Measurements from ENCODE around the gene FOXP4. TPM values are rescaled to one million over a fixed set of nuclear protein-coding genes. Genes with fewer than 3 reads are reported as not detected.

The FOXP4 gene
- total and polyA plus RNA-seq, 2 of the 13 experiments (the other 11 are each of a cell fraction or from before 2014, with no cell fraction given) = 11.0 to 12.4 TPM

DNA sequence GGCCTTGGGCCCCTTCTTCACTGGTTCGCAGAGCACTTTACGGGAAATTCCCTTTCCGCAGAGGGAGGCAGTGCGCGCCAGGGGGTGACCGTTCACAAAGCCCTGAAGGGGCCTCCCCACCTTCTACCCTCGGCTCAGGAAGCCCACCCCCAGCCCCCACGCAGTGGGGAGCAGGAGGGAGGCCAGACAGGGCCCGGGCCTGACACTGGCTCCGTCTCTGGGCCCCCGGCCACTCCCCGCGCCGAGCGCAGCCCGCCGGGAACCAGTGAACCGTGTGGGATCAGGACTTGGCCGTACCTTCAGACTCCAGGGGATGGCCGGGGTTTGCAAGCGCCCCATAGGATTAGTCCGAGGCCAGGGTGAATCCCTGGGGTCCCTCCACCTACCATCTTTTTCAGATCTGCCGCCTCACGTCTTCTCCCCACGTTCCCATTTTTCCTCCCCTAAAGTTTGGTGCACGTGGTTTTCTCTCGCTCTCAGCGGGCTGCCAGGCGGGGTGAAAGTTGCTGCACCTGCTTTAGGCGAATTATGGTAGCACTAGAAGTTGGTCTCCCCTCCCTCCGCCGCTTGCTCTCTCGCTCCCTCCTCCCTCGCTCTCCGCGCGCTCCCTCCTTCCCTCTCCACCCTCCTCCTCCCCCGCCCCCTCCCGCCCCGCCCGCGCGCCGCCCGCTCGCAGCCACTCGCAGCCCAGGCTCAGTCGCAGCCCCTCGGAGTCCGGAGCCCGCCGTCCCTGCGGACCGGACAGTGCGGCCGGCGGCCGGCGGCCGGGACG, at the start of gene FOXP4 (continued):
- 0 out of 2 replicates have a peak, but pooled peaks have one; percentile 77 for TF ChIP-seq RELA (CRISPR knock-in tag; IDR thresholded peaks at IDR 0.05)
- TF ChIP-seq AGO2 (optimal IDR thresholded peaks at IDR 0.05; ENCODE audit: low read depth, low read length) = peak; percentile 59
- TF ChIP-seq SIX1 (CRISPR knock-in tag; IDR thresholded peaks at IDR 0.05; ENCODE audit: borderline replicate concordance) = no peak
- peak; percentile 57 for TF ChIP-seq ZMYM3 (CRISPR knock-in tag; IDR thresholded peaks at IDR 0.05)
- 0 out of 2 replicates have a peak, but pooled peaks have one; percentile 43 for TF ChIP-seq KAT7 (CRISPR knock-in tag; IDR thresholded peaks at IDR 0.05; ENCODE audit: borderline replicate concordance)
- TF ChIP-seq, protein P1, sequence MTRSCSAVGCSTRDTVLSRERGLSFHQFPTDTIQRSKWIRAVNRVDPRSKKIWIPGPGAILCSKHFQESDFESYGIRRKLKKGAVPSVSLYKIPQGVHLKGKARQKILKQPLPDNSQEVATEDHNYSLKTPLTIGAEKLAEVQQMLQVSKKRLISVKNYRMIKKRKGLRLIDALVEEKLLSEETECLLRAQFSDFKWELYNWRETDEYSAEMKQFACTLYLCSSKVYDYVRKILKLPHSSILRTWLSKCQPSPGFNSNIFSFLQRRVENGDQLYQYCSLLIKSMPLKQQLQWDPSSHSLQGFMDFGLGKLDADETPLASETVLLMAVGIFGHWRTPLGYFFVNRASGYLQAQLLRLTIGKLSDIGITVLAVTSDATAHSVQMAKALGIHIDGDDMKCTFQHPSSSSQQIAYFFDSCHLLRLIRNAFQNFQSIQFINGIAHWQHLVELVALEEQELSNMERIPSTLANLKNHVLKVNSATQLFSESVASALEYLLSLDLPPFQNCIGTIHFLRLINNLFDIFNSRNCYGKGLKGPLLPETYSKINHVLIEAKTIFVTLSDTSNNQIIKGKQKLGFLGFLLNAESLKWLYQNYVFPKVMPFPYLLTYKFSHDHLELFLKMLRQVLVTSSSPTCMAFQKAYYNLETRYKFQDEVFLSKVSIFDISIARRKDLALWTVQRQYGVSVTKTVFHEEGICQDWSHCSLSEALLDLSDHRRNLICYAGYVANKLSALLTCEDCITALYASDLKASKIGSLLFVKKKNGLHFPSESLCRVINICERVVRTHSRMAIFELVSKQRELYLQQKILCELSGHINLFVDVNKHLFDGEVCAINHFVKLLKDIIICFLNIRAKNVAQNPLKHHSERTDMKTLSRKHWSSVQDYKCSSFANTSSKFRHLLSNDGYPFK (CRISPR knock-in tag; IDR thresholded peaks at IDR 0.05; ENCODE audit: borderline replicate concordance) = peak; percentile 78; the same call in 1 of the 2 replicates
- TF ChIP-seq KLF13 (CRISPR knock-in tag; IDR thresholded peaks at IDR 0.05) = no peak
- TF ChIP-seq, protein P2, sequence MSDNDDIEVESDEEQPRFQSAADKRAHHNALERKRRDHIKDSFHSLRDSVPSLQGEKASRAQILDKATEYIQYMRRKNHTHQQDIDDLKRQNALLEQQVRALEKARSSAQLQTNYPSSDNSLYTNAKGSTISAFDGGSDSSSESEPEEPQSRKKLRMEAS (IDR thresholded peaks at IDR 0.05) = peak; percentile 95
- peak; percentile 45; the same call in 1 of the 2 replicates for TF ChIP-seq ZNF614 (CRISPR knock-in tag; IDR thresholded peaks at IDR 0.05; ENCODE audit: borderline replicate concordance)
- no peak; the same call in 1 of the 2 replicates for TF ChIP-seq GATAD2A (CRISPR knock-in tag; IDR thresholded peaks at IDR 0.05)
- TF ChIP-seq, protein P3, sequence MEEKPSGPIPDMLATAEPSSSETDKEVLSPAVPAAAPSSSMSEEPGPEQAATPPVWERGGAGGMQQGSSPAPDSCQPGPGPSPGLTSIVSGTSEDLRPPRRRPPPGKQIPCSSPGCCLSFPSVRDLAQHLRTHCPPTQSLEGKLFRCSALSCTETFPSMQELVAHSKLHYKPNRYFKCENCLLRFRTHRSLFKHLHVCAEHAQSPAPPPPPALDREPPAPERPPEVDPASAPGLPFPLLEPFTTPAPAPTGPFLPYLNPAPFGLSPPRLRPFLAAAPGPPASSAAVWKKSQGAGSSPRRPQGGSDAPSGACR (CRISPR knock-in tag; IDR thresholded peaks at IDR 0.05) = 0 out of 2 replicates have a peak, but pooled peaks have one; percentile 45
- TF ChIP-seq, protein P4, sequence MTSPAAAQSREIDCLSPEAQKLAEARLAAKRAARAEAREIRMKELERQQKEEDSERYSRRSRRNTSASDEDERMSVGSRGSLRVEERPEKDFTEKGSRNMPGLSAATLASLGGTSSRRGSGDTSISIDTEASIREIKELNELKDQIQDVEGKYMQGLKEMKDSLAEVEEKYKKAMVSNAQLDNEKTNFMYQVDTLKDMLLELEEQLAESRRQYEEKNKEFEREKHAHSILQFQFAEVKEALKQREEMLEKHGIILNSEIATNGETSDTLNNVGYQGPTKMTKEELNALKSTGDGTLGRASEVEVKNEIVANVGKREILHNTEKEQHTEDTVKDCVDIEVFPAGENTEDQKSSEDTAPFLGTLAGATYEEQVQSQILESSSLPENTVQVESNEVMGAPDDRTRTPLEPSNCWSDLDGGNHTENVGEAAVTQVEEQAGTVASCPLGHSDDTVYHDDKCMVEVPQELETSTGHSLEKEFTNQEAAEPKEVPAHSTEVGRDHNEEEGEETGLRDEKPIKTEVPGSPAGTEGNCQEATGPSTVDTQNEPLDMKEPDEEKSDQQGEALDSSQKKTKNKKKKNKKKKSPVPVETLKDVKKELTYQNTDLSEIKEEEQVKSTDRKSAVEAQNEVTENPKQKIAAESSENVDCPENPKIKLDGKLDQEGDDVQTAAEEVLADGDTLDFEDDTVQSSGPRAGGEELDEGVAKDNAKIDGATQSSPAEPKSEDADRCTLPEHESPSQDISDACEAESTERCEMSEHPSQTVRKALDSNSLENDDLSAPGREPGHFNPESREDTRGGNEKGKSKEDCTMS (CRISPR knock-in tag; conservative IDR thresholded peaks at IDR 0.05) = no peak; the same call in 1 of the 2 replicates
- TF ChIP-seq ETV5 (CRISPR knock-in tag; IDR thresholded peaks at IDR 0.05; ENCODE audit: borderline replicate concordance) = no peak
- TF ChIP-seq SNAI1 (CRISPR knock-in tag; IDR thresholded peaks at IDR 0.05; ENCODE audit: borderline replicate concordance) = 0 out of 2 replicates have a peak, but pooled peaks have one; percentile 43
- TF ChIP-seq, protein P5, sequence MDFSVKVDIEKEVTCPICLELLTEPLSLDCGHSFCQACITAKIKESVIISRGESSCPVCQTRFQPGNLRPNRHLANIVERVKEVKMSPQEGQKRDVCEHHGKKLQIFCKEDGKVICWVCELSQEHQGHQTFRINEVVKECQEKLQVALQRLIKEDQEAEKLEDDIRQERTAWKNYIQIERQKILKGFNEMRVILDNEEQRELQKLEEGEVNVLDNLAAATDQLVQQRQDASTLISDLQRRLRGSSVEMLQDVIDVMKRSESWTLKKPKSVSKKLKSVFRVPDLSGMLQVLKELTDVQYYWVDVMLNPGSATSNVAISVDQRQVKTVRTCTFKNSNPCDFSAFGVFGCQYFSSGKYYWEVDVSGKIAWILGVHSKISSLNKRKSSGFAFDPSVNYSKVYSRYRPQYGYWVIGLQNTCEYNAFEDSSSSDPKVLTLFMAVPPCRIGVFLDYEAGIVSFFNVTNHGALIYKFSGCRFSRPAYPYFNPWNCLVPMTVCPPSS (IDR thresholded peaks at IDR 0.05) = no peak
- no peak for TF ChIP-seq ZNF33B (CRISPR knock-in tag; IDR thresholded peaks at IDR 0.05)
- TF ChIP-seq, protein P6, sequence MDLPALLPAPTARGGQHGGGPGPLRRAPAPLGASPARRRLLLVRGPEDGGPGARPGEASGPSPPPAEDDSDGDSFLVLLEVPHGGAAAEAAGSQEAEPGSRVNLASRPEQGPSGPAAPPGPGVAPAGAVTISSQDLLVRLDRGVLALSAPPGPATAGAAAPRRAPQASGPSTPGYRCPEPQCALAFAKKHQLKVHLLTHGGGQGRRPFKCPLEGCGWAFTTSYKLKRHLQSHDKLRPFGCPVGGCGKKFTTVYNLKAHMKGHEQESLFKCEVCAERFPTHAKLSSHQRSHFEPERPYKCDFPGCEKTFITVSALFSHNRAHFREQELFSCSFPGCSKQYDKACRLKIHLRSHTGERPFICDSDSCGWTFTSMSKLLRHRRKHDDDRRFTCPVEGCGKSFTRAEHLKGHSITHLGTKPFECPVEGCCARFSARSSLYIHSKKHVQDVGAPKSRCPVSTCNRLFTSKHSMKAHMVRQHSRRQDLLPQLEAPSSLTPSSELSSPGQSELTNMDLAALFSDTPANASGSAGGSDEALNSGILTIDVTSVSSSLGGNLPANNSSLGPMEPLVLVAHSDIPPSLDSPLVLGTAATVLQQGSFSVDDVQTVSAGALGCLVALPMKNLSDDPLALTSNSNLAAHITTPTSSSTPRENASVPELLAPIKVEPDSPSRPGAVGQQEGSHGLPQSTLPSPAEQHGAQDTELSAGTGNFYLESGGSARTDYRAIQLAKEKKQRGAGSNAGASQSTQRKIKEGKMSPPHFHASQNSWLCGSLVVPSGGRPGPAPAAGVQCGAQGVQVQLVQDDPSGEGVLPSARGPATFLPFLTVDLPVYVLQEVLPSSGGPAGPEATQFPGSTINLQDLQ (CRISPR knock-in tag; IDR thresholded peaks at IDR 0.05) = no peak; the same call in 1 of the 2 replicates

Data from HepG2 (cell line).